Measurements from ENCODE around the gene SPATA33.

Gene SPATA33

GRCh38 chr16:89657442-89658220, at the start of gene SPATA33, which contains the start of gene CHMP1A:
Gene SPATA33 (plus strand): TSS chr16:89657836. CDS start chr16:89657912, 76 bp downstream.
Gene CHMP1A (minus strand): TSS chr16:89657708. CDS start chr16:89657588, 120 bp downstream.
- peak; percentile 39 for DNase-seq

DNA sequence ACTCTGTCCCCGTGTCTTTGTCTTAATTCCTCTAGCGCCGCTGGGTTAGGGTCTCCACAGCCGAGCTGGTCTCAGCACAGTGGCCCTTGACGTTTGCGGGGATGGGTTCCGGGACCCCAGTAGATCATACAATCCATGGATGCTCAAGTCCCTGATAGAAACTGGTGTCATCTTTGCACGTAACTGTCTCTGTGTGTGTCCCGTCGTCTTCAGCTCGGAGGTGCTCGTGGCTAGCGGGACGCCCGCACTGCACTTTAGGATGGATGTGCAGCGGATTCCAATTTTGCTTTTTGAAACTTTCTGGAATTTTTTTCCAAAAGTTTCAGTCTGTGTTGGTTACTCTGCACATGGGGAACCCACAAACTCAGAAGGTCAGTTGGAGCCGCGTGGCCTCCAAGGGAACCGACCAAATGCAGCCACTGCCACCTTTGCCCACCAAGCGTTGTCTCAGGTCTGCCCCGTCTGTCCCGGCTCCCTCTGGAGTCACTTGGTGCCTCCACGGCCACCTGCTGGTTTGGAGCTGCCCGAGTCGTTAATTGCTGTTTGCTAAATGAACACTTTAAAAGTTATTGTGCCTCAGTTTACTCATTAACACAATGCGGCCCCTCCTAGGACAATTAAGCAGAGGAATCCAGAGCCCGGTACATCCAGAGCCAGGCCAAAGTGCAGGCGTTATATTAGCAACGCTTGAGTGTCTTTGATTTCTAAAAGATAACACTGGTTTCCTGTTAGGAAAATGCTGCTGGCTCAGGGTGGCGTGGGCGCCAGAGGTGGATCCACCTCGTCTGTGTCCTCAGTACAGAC, 49.5 kb upstream of the SPATA33 start:
- no peak for DNase-seq

GRCh38 chr16:89610108-89610453, 47.6 kb upstream of the SPATA33 start:
- DNase-seq = no peak

GRCh38 chr16:89612415-89613166, 45.0 kb upstream of the SPATA33 start:
- no peak for DNase-seq

- no peak for DNase-seq
Observed at GRCh38 chr16:89613231-89613953, 44.2 kb upstream of the SPATA33 start, which contains the start of gene DPEP1. Gene DPEP1 (plus strand): TSS chr16:89613642. CDS start chr16:89630411, 16,769 bp downstream.

DNA sequence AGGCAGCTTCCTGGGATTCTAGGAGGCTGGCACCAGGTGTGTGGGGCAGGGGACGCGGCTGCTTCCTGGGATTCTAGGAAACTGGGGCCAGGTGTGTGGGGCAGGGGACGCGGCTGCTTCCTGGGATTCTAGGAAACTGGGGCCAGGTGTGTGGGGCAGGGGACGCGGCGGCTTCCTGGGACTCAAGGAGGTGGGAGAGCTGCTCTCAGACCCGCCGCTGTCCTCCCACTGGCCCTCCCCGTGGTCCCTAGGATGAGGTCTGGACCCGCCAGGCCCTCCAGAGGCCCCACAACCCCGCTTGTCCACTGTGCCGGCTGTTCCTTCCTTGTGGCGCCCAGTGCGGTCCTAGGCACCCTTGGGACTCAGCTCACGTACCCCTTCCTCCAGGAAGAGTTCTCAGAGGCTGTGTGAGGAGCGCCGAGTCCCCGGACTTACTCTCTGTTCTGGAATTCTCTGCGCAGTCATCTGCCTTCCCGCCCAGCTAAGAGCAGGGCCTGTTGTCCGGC, 43.6 kb upstream of the SPATA33 start:
- DNase-seq = no peak

DNA sequence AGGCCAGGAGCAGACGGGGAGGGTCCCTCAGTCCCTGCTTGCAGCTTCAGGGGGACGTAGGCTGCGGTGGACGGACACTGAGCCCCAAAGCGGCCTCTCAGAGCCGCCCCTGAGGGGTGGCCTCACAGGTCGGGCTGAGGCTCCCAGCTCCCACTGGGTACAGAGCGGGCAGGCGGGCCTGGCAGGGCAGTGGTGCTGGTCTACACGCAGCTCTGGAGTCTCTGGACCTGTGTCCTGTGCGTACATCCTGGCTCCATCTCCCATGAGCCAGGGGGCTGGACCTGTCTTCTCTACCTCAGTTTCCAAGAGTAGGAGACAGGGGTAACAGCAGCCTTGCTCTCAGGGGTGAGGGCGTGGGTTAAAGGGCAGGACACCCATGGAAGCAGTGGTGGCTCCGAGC, 42.5 kb upstream of the SPATA33 start:
- no peak for DNase-seq

DNA sequence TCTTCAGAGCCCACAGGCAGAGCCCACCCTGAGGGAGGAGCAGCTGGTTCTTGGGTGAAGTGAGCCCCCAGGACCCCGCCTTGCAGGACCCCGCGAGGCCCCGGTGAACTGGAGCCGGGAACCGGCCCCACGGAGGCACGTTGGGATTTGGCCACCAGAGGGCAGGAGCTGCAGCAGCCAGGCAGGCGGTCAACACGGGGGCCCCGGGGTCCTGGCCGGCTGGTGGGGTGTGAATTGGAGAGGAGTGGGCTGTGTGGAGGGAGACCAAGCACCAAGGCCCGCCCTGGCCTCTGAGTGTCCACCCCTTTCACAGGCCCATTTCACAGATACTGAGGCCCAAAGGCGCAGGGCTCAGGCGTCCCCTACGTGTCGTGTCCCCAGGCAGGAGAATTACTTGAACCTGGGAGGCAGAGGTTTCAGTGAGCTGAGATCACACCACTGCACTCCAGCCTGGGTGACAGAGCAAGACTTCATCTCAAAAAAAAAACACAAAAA, 42.0 kb upstream of the SPATA33 start:
- DNase-seq = no peak

DNA sequence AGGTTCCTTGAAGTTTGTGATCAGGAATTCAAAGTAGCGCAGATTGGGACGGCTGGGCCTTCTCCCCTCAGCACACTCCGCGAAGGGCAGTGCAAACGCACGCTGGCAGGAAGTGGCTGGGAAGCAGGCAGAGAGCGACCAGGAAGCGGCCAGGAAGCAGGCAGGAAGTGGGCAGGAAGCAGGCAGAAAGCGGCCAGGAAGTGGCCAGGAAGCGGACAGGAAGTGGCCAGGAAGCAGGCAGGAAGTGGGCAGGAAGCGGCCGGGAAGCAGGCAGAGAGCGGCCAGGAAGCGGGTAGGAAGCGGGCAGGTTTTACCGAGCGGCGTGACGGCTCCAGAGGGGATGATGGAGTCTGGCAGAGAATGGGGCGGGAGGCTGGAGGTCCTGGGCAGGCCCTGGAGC, 41.0 kb upstream of the SPATA33 start:
- no peak for DNase-seq

DNA sequence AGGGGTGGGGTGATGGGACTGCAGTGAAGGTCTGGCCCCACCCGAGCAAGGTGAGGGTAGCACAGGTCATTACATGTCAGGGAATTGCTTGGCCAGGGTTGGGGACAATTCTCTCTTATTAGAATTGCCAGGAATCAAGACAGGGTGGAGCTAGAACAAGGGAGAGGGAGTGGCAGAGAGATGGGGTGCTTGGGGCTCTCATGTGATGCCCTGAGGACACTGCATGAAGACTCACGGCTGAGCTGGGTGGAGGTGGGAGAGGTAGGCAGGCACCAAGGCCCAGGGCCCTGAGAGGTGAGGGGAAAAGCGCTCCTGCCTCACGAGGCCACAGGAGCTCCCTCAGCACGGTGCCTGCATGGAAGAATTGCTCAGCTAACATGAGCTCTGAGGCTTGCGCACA, 40.6 kb upstream of the SPATA33 start:
- no peak for DNase-seq

DNA sequence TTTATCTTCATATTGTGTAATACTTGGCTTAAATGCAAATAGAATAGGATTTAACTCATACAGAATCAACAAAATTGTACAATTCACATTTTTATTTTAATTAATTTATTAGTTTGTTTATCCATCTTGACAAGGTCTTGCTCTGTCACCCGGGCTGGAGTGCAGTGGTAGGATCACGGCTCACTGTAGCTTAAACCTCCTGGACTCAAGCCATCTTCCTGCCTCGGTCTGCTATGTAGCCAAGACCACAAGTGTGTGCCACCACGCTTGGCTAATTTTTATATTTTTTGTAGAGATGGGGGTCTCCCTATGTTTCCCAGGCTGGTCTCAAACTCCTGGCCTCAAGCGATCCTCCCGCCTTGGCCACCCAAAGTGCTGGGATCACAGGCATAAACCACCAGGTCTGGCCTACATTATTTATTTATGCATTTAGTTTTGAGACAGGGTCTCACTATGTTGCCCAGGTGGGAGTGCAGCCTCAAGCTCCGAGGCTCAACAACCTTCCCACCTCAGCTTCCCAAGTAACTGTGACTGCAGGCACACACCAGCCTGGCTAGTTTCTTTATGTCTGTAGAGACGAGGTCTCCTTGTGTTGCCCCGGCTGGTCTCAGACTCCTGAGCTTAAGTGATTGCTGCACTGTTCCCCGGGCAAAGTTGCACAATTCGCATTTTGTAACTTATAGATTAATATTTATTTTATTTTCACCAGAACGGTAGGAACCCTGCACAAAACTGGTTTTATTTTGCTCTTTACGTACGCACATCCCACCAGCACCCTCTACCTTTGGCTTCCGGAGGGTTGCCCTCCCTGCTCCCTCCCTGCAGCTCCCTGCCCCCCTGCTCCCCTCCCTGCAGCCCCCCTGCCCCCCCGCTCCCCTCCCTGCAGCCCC, 39.3 kb upstream of the SPATA33 start:
- DNase-seq = peak; percentile 47

- no peak for DNase-seq
Observed at GRCh38 chr16:89619840-89620239, 37.8 kb upstream of the SPATA33 start.

- no peak for DNase-seq
Observed at GRCh38 chr16:89620406-89620841, 37.2 kb upstream of the SPATA33 start.

- DNase-seq = no peak
Observed at GRCh38 chr16:89621136-89621697, 36.4 kb upstream of the SPATA33 start.

- DNase-seq = no peak
Observed at GRCh38 chr16:89621698-89622409, 35.8 kb upstream of the SPATA33 start.

GRCh38 chr16:89623511-89624261, 34.0 kb upstream of the SPATA33 start:
- no peak for DNase-seq

DNA sequence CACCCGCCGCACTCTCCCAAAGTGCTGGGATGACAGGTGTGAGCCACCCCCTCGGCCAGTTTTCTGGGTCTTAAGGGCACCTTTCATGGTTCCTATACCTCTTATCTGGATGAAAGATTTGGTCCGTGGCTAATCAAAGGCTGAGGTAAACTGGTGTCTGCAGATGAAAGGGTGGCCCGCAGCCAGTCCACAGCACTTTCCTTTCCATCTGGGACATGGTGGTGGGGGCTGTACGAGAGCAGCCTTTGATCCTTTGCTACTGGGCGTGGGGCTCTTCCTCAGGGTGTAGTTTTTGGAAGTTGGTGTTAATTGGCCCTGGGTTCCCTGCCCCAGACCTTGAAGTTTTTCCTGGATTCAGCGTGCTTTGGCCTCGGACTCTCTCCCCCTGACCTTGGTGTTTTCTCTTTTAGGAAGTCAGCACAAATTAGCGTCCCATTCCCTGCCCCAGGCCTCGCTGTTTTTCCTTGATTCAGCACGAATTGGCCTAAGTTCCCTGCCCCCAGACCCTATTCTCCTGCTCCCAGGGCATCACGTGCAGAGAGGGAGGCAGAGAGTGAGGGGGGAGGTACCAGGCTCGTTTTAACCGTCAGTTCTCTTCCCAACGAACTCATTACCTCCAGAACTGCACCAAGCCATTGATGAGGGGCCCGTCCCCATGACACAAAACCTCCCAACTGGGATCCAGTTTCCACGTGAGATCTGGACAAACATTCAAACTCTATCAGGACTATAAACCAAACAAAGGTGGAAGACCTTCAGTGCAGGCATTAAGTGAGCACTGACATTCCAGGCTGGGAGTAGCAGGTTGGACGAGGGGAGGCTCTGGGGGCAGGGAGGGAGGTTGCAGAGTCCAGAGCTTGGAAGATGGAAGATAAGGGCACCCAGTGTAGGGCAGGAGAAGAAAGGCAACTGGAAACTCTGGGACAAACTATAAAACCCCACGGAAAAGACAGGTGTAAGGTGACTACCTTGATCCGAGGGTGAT, 32.6 kb upstream of the SPATA33 start:
- DNase-seq = no peak

Measured in DMS79 (cell line).